ENCODE data around the gene CNOT11. TPM values are rescaled to one million over a fixed set of nuclear protein-coding genes. Genes with fewer than 3 reads are reported as not detected.
A peak's percentile ranks its signal among the peaks of the same experiment; 100 is the strongest.

CNOT11 gene
- total RNA-seq, 1 experiment from 2014 or later: 57.8 TPM

- Histone ChIP-seq H3K27ac (ENCODE audit: low read depth, low read length) (peak overlapping the region; percentile 75; the same call in 1 of the 2 replicates), H2AFZ (ENCODE audit: low read depth, low read length, poor library complexity, severe bottlenecking) (no peak overlapping the region), H3K79me2 (ENCODE audit: insufficient read depth, low read length) (peaks cover 54% of the 10 kb centered on the region), H4K20me1 (ENCODE audit: insufficient read depth) (peaks cover 3% of the 10 kb centered on the region; the same call in 1 of the 2 replicates), H3K36me3 (ENCODE audit: control insufficient read depth in 1 of 2, insufficient read depth in 2 of 2, low read length in 2 of 2) (peaks cover 0 to 3% of the 10 kb centered on the region in 2 experiments; a peak in 1 of 4 replicates), H3K4me2 (ENCODE audit: low read length) (peak overlapping the region; percentile 84), H3K9ac (ENCODE audit: low read length) (peak overlapping the region; percentile 89), H3K27me3 (ENCODE audit: insufficient read depth, low read length) (no peaks in the 10 kb centered on the region), H3K9me2 (ENCODE audit: insufficient read depth) (no peaks in the 10 kb centered on the region), H3K4me3 (replicated peaks in 1 of 2; ENCODE audit: low read depth in 1 of 2, low read length in 2 of 2) (peak overlapping the region; percentile 72 to 86), H3K9me3 (ENCODE audit: control insufficient read depth in 1 of 2, insufficient read depth in 1 of 2, low read depth in 1 of 2, low read length in 2 of 2) (no peaks in the 10 kb centered on the region), H3K4me1 (ENCODE audit: control insufficient read depth in 1 of 2, insufficient read depth in 2 of 2, low read length in 2 of 2) (peaks cover 16 to 43% of the 10 kb centered on the region in 2 experiments)
- ChIA-PET POLR2A (interaction anchor here (0.8 to 1.5 kb wide), 4 partner anchors 8 to 26 kb away, joined by 3 to 9 read pairs (median 4); no protein-coding TSS in a partner anchor), CTCF (interaction anchor here (1.2 to 2.6 kb wide), 2 partner anchors 34 to 79 kb away, joined by 4 to 12 read pairs; partner anchors contain the start of gene CREG2), RAD21 (ENCODE audit: low non-redundant PET in 1 of 2, low total read pairs in 2 of 2, uncharacterized antibody in 2 of 2, unreplicated experiment in 2 of 2) (no interaction called here)
- intact Hi-C loops (cut with micrococcal nuclease): no loop called here
- TF ChIP-seq EZH2 (IDR thresholded peaks at IDR 0.05) (no peak), POLR2AphosphoS5 (IDR thresholded peaks at IDR 0.05; ENCODE audit: low read depth, low read length) (no peak), SRF (IDR thresholded peaks at IDR 0.05; ENCODE audit: low read depth) (no peak), JUND (IDR thresholded peaks at IDR 0.05) (no peak), YY1 (IDR thresholded peaks at IDR 0.05; ENCODE audit: extremely low read depth, insufficient replicate concordance, low read depth, low read length) (no peak), REST (IDR thresholded peaks at IDR 0.05; ENCODE audit: low read depth) (no peak), ZNF274 (IDR thresholded peaks at IDR 0.05; ENCODE audit: low read depth, low read length) (no peak), ATF3 (IDR thresholded peaks at IDR 0.05) (no peak), RAD21 (IDR thresholded peaks at IDR 0.05; ENCODE audit: low read depth) (no peak), CTCF (IDR thresholded peaks at IDR 0.05 in 2 of 3, conservative IDR thresholded peaks at IDR 0.05 in 1 of 3; ENCODE audit: borderline replicate concordance in 1 of 3, insufficient read depth in 1 of 3, low read depth in 2 of 3, low read length in 2 of 3) (no peak), CEBPB (IDR thresholded peaks at IDR 0.05; ENCODE audit: low read depth) (no peak), SIN3A (IDR thresholded peaks at IDR 0.05; ENCODE audit: low read depth) (no peak), FOSL1 (IDR thresholded peaks at IDR 0.05; ENCODE audit: low read depth) (no peak), MAX (IDR thresholded peaks at IDR 0.05) (no peak), EZH2phosphoT487 (IDR thresholded peaks at IDR 0.05; ENCODE audit: borderline replicate concordance) (no peak)
- DNase-seq (ENCODE audit: low read depth, low spot score): no peak
- peak; percentile 44; the same call in 1 of the 2 replicates for ATAC-seq
- no TSS peak for BruUV-seq (replicated peaks)
Measured at GRCh38 chr2:101307950-101308431, 55.3 kb downstream of the CNOT11 start.

Data from HCT116 (cell line).